ENCODE results near the gene TTLL5.
"Not testable (repeated sequence)": the region's sequence is repeated elsewhere in the genome, so short reads cannot be mapped to it uniquely, and the experiment has no call there.

Gene TTLL5

GRCh38 chr14:75840911-75841310 lies 179.9 kb downstream of the TTLL5 start:
- no peaks in the 10 kb centered on the region for H3K79me2 ChIP-seq
- H3K9me3 ChIP-seq (ENCODE audit: control insufficient read depth, low read length): no peaks in the 10 kb centered on the region
- no peak overlapping the region for H3K27ac ChIP-seq
- TF ChIP-seq CTCF (IDR thresholded peaks at IDR 0.05): no peak
- H3K9ac ChIP-seq: no peak overlapping the region
- no peaks in the 10 kb centered on the region for H3K27me3 ChIP-seq (ENCODE audit: control insufficient read depth, insufficient read depth, low read length)
- H3K4me3 ChIP-seq (ENCODE audit: low read depth, low read length): no peak overlapping the region
- no peaks in the 10 kb centered on the region for H3K36me3 ChIP-seq (ENCODE audit: control insufficient read depth, insufficient read depth, low read length)
- peaks cover 14% of the 10 kb centered on the region for H3K4me1 ChIP-seq
- H2AFZ ChIP-seq: no peak overlapping the region
- no peak overlapping the region for H3K4me2 ChIP-seq (ENCODE audit: low read length)

- Histone ChIP-seq H3K9me3 (ENCODE audit: control insufficient read depth, low read length) (no peaks in the 10 kb centered on the region), H3K4me3 (ENCODE audit: low read depth, low read length) (peak overlapping the region; percentile 9), H3K27me3 (ENCODE audit: control insufficient read depth, insufficient read depth, low read length) (no peaks in the 10 kb centered on the region), H3K9ac (no peak overlapping the region), H3K36me3 (ENCODE audit: control insufficient read depth, insufficient read depth, low read length) (no peaks in the 10 kb centered on the region), H2AFZ (peak overlapping the region; percentile 43), H3K79me2 (no peaks in the 10 kb centered on the region), H3K4me2 (ENCODE audit: low read length) (peak overlapping the region; percentile 42), H3K4me1 (peaks cover 14% of the 10 kb centered on the region), H3K27ac (peak overlapping the region; percentile 0)
- TF ChIP-seq CTCF (IDR thresholded peaks at IDR 0.05): no peak
Observed at GRCh38 chr14:75842551-75842950, 181.5 kb downstream of the TTLL5 start.

GRCh38 chr14:75844486-75844885 lies 183.4 kb downstream of the TTLL5 start:
- Histone ChIP-seq H3K36me3 (ENCODE audit: control insufficient read depth, insufficient read depth, low read length) (no peaks in the 10 kb centered on the region), H3K4me2 (ENCODE audit: low read length) (no peak overlapping the region), H3K79me2 (no peaks in the 10 kb centered on the region), H3K27me3 (ENCODE audit: control insufficient read depth, insufficient read depth, low read length) (no peaks in the 10 kb centered on the region), H3K9ac (no peak overlapping the region), H3K4me3 (ENCODE audit: low read depth, low read length) (no peak overlapping the region), H3K4me1 (peaks cover 14% of the 10 kb centered on the region), H3K27ac (no peak overlapping the region), H3K9me3 (ENCODE audit: control insufficient read depth, low read length) (no peaks in the 10 kb centered on the region), H2AFZ (no peak overlapping the region)
- no peak for TF ChIP-seq CTCF (IDR thresholded peaks at IDR 0.05)

GRCh38 chr14:75845136-75845804 lies 184.2 kb downstream of the TTLL5 start:
- no peak overlapping the region for H3K4me2 ChIP-seq (ENCODE audit: low read length)
- H3K27me3 ChIP-seq (ENCODE audit: control insufficient read depth, insufficient read depth, low read length): no peaks in the 10 kb centered on the region
- H3K27ac ChIP-seq: no peak overlapping the region
- no peak overlapping the region for H3K4me3 ChIP-seq (ENCODE audit: low read depth, low read length)
- H3K9me3 ChIP-seq (ENCODE audit: control insufficient read depth, low read length): no peaks in the 10 kb centered on the region
- H3K9ac ChIP-seq: no peak overlapping the region
- H3K4me1 ChIP-seq: peaks cover 14% of the 10 kb centered on the region
- TF ChIP-seq CTCF (IDR thresholded peaks at IDR 0.05): no peak
- no peaks in the 10 kb centered on the region for H3K79me2 ChIP-seq
- no peaks in the 10 kb centered on the region for H3K36me3 ChIP-seq (ENCODE audit: control insufficient read depth, insufficient read depth, low read length)
- no peak overlapping the region for H2AFZ ChIP-seq

- H3K36me3 ChIP-seq (ENCODE audit: control insufficient read depth, insufficient read depth, low read length); H3K4me3 ChIP-seq (ENCODE audit: low read depth, low read length); H3K27me3 ChIP-seq (ENCODE audit: control insufficient read depth, insufficient read depth, low read length); H3K9ac ChIP-seq; H3K79me2 ChIP-seq; H2AFZ ChIP-seq; H3K9me3 ChIP-seq (ENCODE audit: control insufficient read depth, low read length); H3K27ac ChIP-seq; H3K4me2 ChIP-seq (ENCODE audit: low read length): not testable (repeated sequence)
- H3K4me1 ChIP-seq: peaks cover 10% of the 10 kb centered on the region
Observed at GRCh38 chr14:75846694-75847093, 185.6 kb downstream of the TTLL5 start.

Data from parathyroid adenoma (tissue), 2 donors.